Measurements from ENCODE around the gene FOXA1. TPM values are rescaled to one million over a fixed set of nuclear protein-coding genes. Genes with fewer than 3 reads are reported as not detected.

Gene FOXA1
- total and polyA plus RNA-seq, 5 donors from 2014 or later: 1.0 TPM; not detected in 4

GRCh38 chr14:37590428-37591139, 4.5 kb downstream of the FOXA1 start:
- no peak overlapping the region for H3K27ac Mint-ChIP-seq

GRCh38 chr14:37589715-37590427, 5.2 kb downstream of the FOXA1 start:
- H3K27ac ChIP-seq (ENCODE audit: insufficient read depth, low read length, poor library complexity, severe bottlenecking): no peak overlapping the region
- Mint-ChIP-seq H3K4me3 (no peak overlapping the region), H3K27me3 (peaks cover 82% of the 10 kb centered on the region), H3K4me1 (peaks cover 0 to 9% (median 6%) of the 10 kb centered on the region in 4 donors), H3K36me3 (no peaks in the 10 kb centered on the region), H3K9me3 (peaks cover 0 to 19% (median 6%) of the 10 kb centered on the region in 7 donors), H3K27ac (no peak overlapping the region)
- DNase-seq: no peak
- peaks cover 4% of the 10 kb centered on the region for H3K4me1 ChIP-seq (ENCODE audit: control insufficient read depth, insufficient read depth, low read length, poor library complexity, severe bottlenecking)
- H3K36me3 ChIP-seq (ENCODE audit: control insufficient read depth, insufficient read depth, low read length): no peaks in the 10 kb centered on the region
- no peak for ATAC-seq (ENCODE audit: low read depth in 2 of 2)
- peaks cover 47% of the 10 kb centered on the region for H3K27me3 ChIP-seq (ENCODE audit: control insufficient read depth, insufficient read depth, low read length)
- peaks cover 0 to 4% of the 10 kb centered on the region in 2 experiments for H3K9me3 ChIP-seq (ENCODE audit: control insufficient read depth in 2 of 2, low read length in 2 of 2)
- H3K4me3 ChIP-seq (ENCODE audit: low read depth, low read length): no peak overlapping the region

More at GRCh38 chr14:37590428-37591139, 4.5 kb downstream of the FOXA1 start:
- H3K27me3 Mint-ChIP-seq: peaks cover 78% of the 10 kb centered on the region
- Histone ChIP-seq H3K9me3 (ENCODE audit: control insufficient read depth in 2 of 2, low read length in 2 of 2) (peaks cover 0 to 4% of the 10 kb centered on the region in 2 experiments), H3K4me3 (ENCODE audit: low read depth, low read length) (no peak overlapping the region), H3K36me3 (ENCODE audit: control insufficient read depth, insufficient read depth, low read length) (no peaks in the 10 kb centered on the region), H3K27me3 (ENCODE audit: control insufficient read depth, insufficient read depth, low read length) (peaks cover 47% of the 10 kb centered on the region), H3K4me1 (ENCODE audit: control insufficient read depth, insufficient read depth, low read length, poor library complexity, severe bottlenecking) (peaks cover 10% of the 10 kb centered on the region), H3K27ac (ENCODE audit: insufficient read depth, low read length, poor library complexity, severe bottlenecking) (no peak overlapping the region)
- DNase-seq (no peak), ATAC-seq (ENCODE audit: low read depth in 2 of 2) (no peak)
- H3K4me3 Mint-ChIP-seq: no peak overlapping the region
- H3K9me3 Mint-ChIP-seq: peaks cover 0 to 20% (median 6%) of the 10 kb centered on the region in 7 donors
- H3K4me1 Mint-ChIP-seq: peaks cover 0 to 10% (median 6%) of the 10 kb centered on the region in 4 donors
- no peaks in the 10 kb centered on the region for H3K36me3 Mint-ChIP-seq

- H3K9me3 ChIP-seq (ENCODE audit: control insufficient read depth in 2 of 2, low read length in 2 of 2): peaks cover 0 to 4% of the 10 kb centered on the region in 2 experiments
- H3K27ac Mint-ChIP-seq: no peak overlapping the region
- H3K36me3 ChIP-seq (ENCODE audit: control insufficient read depth, insufficient read depth, low read length): no peaks in the 10 kb centered on the region
- DNase-seq: no peak
- H3K9me3 Mint-ChIP-seq: peaks cover 0 to 18% (median 6%) of the 10 kb centered on the region in 7 donors
- H3K27me3 ChIP-seq (ENCODE audit: control insufficient read depth, insufficient read depth, low read length): peaks cover 48% of the 10 kb centered on the region
- no peak for ATAC-seq (ENCODE audit: low read depth in 2 of 2)
- H3K4me1 Mint-ChIP-seq: peaks cover 0 to 7% (median 4%) of the 10 kb centered on the region in 4 donors
- peaks cover 85% of the 10 kb centered on the region for H3K27me3 Mint-ChIP-seq
- H3K36me3 Mint-ChIP-seq: no peaks in the 10 kb centered on the region
- no peak overlapping the region for H3K4me3 ChIP-seq (ENCODE audit: low read depth, low read length)
- no peak overlapping the region for H3K27ac ChIP-seq (ENCODE audit: insufficient read depth, low read length, poor library complexity, severe bottlenecking)
- H3K4me1 ChIP-seq (ENCODE audit: control insufficient read depth, insufficient read depth, low read length, poor library complexity, severe bottlenecking): peaks cover 1% of the 10 kb centered on the region
- no peak overlapping the region for H3K4me3 Mint-ChIP-seq
Measured at GRCh38 chr14:37588956-37589714, 5.9 kb downstream of the FOXA1 start.

- H3K36me3 ChIP-seq (ENCODE audit: control insufficient read depth, insufficient read depth, low read length): no peaks in the 10 kb centered on the region
- Mint-ChIP-seq H3K27me3 (peaks cover 80% of the 10 kb centered on the region), H3K36me3 (no peaks in the 10 kb centered on the region), H3K9me3 (peaks cover 0 to 15% (median 6%) of the 10 kb centered on the region in 7 donors), H3K4me3 (no peak overlapping the region), H3K27ac (no peak overlapping the region), H3K4me1 (peaks cover 0 to 2% (median under 1%) of the 10 kb centered on the region in 4 donors)
- no peak for ATAC-seq (ENCODE audit: low read depth in 2 of 2)
- H3K4me1 ChIP-seq (ENCODE audit: control insufficient read depth, insufficient read depth, low read length, poor library complexity, severe bottlenecking): no peaks in the 10 kb centered on the region
- H3K27ac ChIP-seq (ENCODE audit: insufficient read depth, low read length, poor library complexity, severe bottlenecking): no peak overlapping the region
- peaks cover 47% of the 10 kb centered on the region for H3K27me3 ChIP-seq (ENCODE audit: control insufficient read depth, insufficient read depth, low read length)
- DNase-seq: no peak
- H3K4me3 ChIP-seq (ENCODE audit: low read depth, low read length): no peak overlapping the region
- peaks cover 0 to 4% of the 10 kb centered on the region in 2 experiments for H3K9me3 ChIP-seq (ENCODE audit: control insufficient read depth in 2 of 2, low read length in 2 of 2)
Measured at GRCh38 chr14:37588667-37588955, 6.4 kb downstream of the FOXA1 start.

GRCh38 chr14:37587881-37588666, 7.0 kb downstream of the FOXA1 start:
- peaks cover 74% of the 10 kb centered on the region for H3K27me3 Mint-ChIP-seq

GRCh38 chr14:37587131-37587803, 7.8 kb downstream of the FOXA1 start:
- DNase-seq: no peak
- Mint-ChIP-seq H3K36me3 (no peaks in the 10 kb centered on the region), H3K9me3 (peaks cover 0 to 12% (median 6%) of the 10 kb centered on the region in 7 donors), H3K4me1 (peaks cover 0 to 2% (median 0%) of the 10 kb centered on the region in 4 donors), H3K27ac (no peak overlapping the region), H3K27me3 (peaks cover 67% of the 10 kb centered on the region), H3K4me3 (no peak overlapping the region)
- ATAC-seq (ENCODE audit: low read depth in 2 of 2): no peak
- Histone ChIP-seq H3K27me3 (ENCODE audit: control insufficient read depth, insufficient read depth, low read length) (peaks cover 40% of the 10 kb centered on the region), H3K36me3 (ENCODE audit: control insufficient read depth, insufficient read depth, low read length) (no peaks in the 10 kb centered on the region), H3K9me3 (ENCODE audit: control insufficient read depth in 2 of 2, low read length in 2 of 2) (no peaks in the 10 kb centered on the region), H3K4me3 (ENCODE audit: low read depth, low read length) (no peak overlapping the region), H3K4me1 (ENCODE audit: control insufficient read depth, insufficient read depth, low read length, poor library complexity, severe bottlenecking) (no peaks in the 10 kb centered on the region), H3K27ac (ENCODE audit: insufficient read depth, low read length, poor library complexity, severe bottlenecking) (no peak overlapping the region)

More at GRCh38 chr14:37587881-37588666, 7.0 kb downstream of the FOXA1 start:
- Histone ChIP-seq H3K4me1 (ENCODE audit: control insufficient read depth, insufficient read depth, low read length, poor library complexity, severe bottlenecking) (no peaks in the 10 kb centered on the region), H3K4me3 (ENCODE audit: low read depth, low read length) (no peak overlapping the region), H3K27me3 (ENCODE audit: control insufficient read depth, insufficient read depth, low read length) (peaks cover 42% of the 10 kb centered on the region), H3K27ac (ENCODE audit: insufficient read depth, low read length, poor library complexity, severe bottlenecking) (no peak overlapping the region), H3K9me3 (ENCODE audit: control insufficient read depth in 2 of 2, low read length in 2 of 2) (peaks cover 0 to 4% of the 10 kb centered on the region in 2 experiments), H3K36me3 (ENCODE audit: control insufficient read depth, insufficient read depth, low read length) (no peaks in the 10 kb centered on the region)
- Mint-ChIP-seq H3K36me3 (no peaks in the 10 kb centered on the region), H3K4me3 (no peak overlapping the region), H3K4me1 (peaks cover 0 to 2% (median 0%) of the 10 kb centered on the region in 4 donors), H3K9me3 (peaks cover 0 to 15% (median 6%) of the 10 kb centered on the region in 7 donors), H3K27ac (no peak overlapping the region)
- ATAC-seq (ENCODE audit: low read depth in 2 of 2): no peak
- no peak for DNase-seq

GRCh38 chr14:37586797-37587130, 8.3 kb downstream of the FOXA1 start:
- Mint-ChIP-seq H3K27me3 (peaks cover 63% of the 10 kb centered on the region), H3K27ac (no peak overlapping the region), H3K36me3 (no peaks in the 10 kb centered on the region), H3K9me3 (peaks cover 0 to 12% (median 6%) of the 10 kb centered on the region in 7 donors), H3K4me1 (peaks cover 0 to 2% (median 0%) of the 10 kb centered on the region in 4 donors), H3K4me3 (no peak overlapping the region)
- Histone ChIP-seq H3K27me3 (ENCODE audit: control insufficient read depth, insufficient read depth, low read length) (peaks cover 40% of the 10 kb centered on the region), H3K27ac (ENCODE audit: insufficient read depth, low read length, poor library complexity, severe bottlenecking) (no peak overlapping the region), H3K4me1 (ENCODE audit: control insufficient read depth, insufficient read depth, low read length, poor library complexity, severe bottlenecking) (no peaks in the 10 kb centered on the region), H3K36me3 (ENCODE audit: control insufficient read depth, insufficient read depth, low read length) (no peaks in the 10 kb centered on the region), H3K9me3 (ENCODE audit: control insufficient read depth in 2 of 2, low read length in 2 of 2) (no peaks in the 10 kb centered on the region), H3K4me3 (ENCODE audit: low read depth, low read length) (no peak overlapping the region)
- ATAC-seq (ENCODE audit: low read depth in 2 of 2): no peak
- DNase-seq: no peak

Data from CD4-positive, CD25-positive, alpha-beta regulatory T cell (primary cell).